Glutamatergic neuron (in vitro differentiated cells): ENCODE data around the gene TNPO3. TPM values are rescaled to one million over a fixed set of nuclear protein-coding genes. Genes with fewer than 3 reads are reported as not detected.
"Not testable (repeated sequence)": the region's sequence is repeated elsewhere in the genome, so short reads cannot be mapped to it uniquely, and the experiment has no call there.

Experiments
- DNase-seq: peaks from one replicate; pipeline ENCODE4 v3.0.0; 2022
- H3K27ac Mint-ChIP-seq: one replicate; pipeline ENCODE4 v1.8.0; 2020; ENCODE audit warnings: mild to moderate bottlenecking, mixed read lengths, inconsistent platforms; ENCODE audit not compliant: unreplicated experiment
- H3K27me3 Mint-ChIP-seq: one replicate; pipeline ENCODE4 v1.8.0; 2020; ENCODE audit warnings: mild to moderate bottlenecking, moderate library complexity, mixed read lengths, inconsistent platforms; ENCODE audit not compliant: unreplicated experiment
- H3K36me3 Mint-ChIP-seq: one replicate; pipeline ENCODE4 v1.8.0; 2020; ENCODE audit warnings: mild to moderate bottlenecking, mixed read lengths, inconsistent platforms; ENCODE audit not compliant: unreplicated experiment
- H3K4me1 Mint-ChIP-seq: one replicate; pipeline ENCODE4 v1.8.0; 2020; ENCODE audit warnings: mild to moderate bottlenecking, low read depth, mixed read lengths, inconsistent platforms; ENCODE audit not compliant: unreplicated experiment
- H3K4me3 Mint-ChIP-seq: one replicate; pipeline ENCODE4 v1.8.0; 2020; ENCODE audit warnings: mild to moderate bottlenecking, mixed read lengths, inconsistent platforms; ENCODE audit not compliant: unreplicated experiment
- H3K9me3 Mint-ChIP-seq: one replicate; pipeline ENCODE4 v1.8.0; 2020; ENCODE audit warnings: mild to moderate bottlenecking, moderate library complexity, mixed read lengths, inconsistent platforms; ENCODE audit not compliant: unreplicated experiment
- total RNA-seq: library from RNA; stranded (reverse); fragmentation: NEBNext Ultra II Directional; extraction: Animal tissue kit (Norgen Biotek cat#: 25700); gene quantifications from one replicate; pipeline ENCODE4 v1.2.1, GENCODE V29; 2021; ENCODE audit not compliant: unreplicated experiment
- TF ChIP-seq, protein P1 (sequence below): fragments of 200-600 bp; sonication (generic); IDR thresholded peaks from one replicate; pipeline ENCODE4 v1.5.0; 2021; ENCODE audit not compliant: partially characterized antibody, unreplicated experiment

The TNPO3 gene
- total RNA-seq, 1 donor from 2014 or later: 53.8 TPM

DNA sequence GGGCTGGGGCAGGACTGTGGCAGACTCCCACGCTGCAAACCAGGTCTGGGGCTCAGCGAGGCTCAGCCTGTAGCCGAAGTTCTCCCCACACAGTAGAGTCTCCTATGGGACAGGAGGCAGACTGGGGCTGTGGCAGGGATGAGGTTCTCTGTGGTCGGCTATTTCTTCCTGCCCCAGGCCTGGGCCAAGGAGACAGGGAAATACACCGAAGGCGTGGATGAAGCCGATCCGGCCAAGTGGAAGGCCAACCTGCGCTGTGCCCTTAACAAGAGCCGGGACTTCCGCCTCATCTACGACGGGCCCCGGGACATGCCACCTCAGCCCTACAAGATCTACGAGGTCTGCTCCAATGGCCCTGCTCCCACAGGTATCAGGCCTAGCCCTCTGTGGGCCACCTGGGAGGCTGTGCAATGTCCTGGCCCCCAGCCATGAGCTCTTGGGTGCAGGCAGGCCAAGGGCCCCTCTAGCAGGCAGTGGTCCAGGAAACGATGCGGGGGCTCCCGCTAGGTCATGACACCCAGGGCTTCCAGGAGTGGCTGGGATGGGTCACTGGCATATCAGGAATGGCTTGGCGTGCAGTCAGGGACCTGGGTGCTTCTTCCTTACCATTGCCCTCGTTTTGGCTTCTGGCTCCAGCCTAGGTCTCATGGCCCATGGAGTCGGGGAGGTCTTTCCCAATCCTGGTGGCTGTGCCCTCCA is 109.1 kb downstream of the TNPO3 start:
- H3K4me1 Mint-ChIP-seq: peaks cover 6% of the 10 kb centered on the region
- peaks cover 7% of the 10 kb centered on the region for H3K9me3 Mint-ChIP-seq
- TF ChIP-seq, protein P1, sequence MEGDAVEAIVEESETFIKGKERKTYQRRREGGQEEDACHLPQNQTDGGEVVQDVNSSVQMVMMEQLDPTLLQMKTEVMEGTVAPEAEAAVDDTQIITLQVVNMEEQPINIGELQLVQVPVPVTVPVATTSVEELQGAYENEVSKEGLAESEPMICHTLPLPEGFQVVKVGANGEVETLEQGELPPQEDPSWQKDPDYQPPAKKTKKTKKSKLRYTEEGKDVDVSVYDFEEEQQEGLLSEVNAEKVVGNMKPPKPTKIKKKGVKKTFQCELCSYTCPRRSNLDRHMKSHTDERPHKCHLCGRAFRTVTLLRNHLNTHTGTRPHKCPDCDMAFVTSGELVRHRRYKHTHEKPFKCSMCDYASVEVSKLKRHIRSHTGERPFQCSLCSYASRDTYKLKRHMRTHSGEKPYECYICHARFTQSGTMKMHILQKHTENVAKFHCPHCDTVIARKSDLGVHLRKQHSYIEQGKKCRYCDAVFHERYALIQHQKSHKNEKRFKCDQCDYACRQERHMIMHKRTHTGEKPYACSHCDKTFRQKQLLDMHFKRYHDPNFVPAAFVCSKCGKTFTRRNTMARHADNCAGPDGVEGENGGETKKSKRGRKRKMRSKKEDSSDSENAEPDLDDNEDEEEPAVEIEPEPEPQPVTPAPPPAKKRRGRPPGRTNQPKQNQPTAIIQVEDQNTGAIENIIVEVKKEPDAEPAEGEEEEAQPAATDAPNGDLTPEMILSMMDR: no peak
- no peak overlapping the region for H3K27ac Mint-ChIP-seq
- H3K36me3 Mint-ChIP-seq: no peaks in the 10 kb centered on the region
- H3K4me3 Mint-ChIP-seq: no peak overlapping the region
- DNase-seq: no peak
- peaks cover 5% of the 10 kb centered on the region for H3K27me3 Mint-ChIP-seq

DNA sequence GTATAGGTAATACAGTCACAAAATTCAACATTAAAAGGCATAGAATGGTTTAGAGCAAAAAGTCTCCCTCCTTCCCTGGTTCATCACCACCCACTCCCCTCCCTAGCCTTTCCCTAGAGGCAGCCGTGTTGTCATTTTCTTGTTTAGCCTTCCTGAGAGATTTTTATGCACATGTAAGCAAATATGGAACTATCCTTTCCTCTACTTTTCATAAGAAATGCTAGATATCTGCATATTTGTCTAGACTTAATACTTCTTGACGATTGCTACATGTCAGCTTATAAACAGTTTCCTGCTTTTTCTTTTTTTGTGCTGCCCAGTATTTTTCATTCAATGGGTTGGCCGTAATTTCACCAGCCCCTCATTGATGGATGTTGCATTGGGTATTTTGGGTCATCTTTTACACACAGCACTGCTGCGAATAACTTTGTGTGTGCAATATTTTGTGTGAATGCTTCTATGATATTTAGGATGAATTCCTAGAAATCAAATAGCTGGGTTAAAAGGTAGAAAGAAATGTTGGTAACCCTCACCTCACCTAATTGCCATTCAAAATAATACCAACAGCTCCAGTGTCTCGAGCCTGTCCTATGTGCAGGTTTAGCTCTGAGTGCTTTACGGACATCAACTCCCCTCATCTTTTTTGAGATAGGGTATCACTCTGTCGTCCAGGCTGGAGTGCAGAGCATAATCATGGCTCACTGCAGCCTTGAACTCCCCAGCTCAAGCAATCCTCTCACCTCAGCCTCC is 110.2 kb downstream of the TNPO3 start:
- H3K4me3 Mint-ChIP-seq: no peak overlapping the region
- peaks cover 8% of the 10 kb centered on the region for H3K27me3 Mint-ChIP-seq
- peaks cover 3% of the 10 kb centered on the region for H3K9me3 Mint-ChIP-seq
- TF ChIP-seq, protein P1: no peak
- DNase-seq: no peak
- peaks cover 6% of the 10 kb centered on the region for H3K4me1 Mint-ChIP-seq
- no peaks in the 10 kb centered on the region for H3K36me3 Mint-ChIP-seq
- no peak overlapping the region for H3K27ac Mint-ChIP-seq

GRCh38 chr7:128943251-128943650 is 111.7 kb downstream of the TNPO3 start:
- not testable (repeated sequence) for H3K27ac Mint-ChIP-seq, H3K9me3 Mint-ChIP-seq, H3K4me1 Mint-ChIP-seq, H3K4me3 Mint-ChIP-seq, DNase-seq, H3K27me3 Mint-ChIP-seq, H3K36me3 Mint-ChIP-seq

- Mint-ChIP-seq H3K27ac (no peak overlapping the region), H3K27me3 (peaks cover 12% of the 10 kb centered on the region), H3K9me3 (peaks cover 5% of the 10 kb centered on the region), H3K4me3 (no peak overlapping the region), H3K4me1 (peaks cover 11% of the 10 kb centered on the region), H3K36me3 (peaks cover 3% of the 10 kb centered on the region)
- TF ChIP-seq, protein P1: no peak
- no peak for DNase-seq
Measured at GRCh38 chr7:128941946-128942526, 112.9 kb downstream of the TNPO3 start.

- H3K27me3 Mint-ChIP-seq: peaks cover 16% of the 10 kb centered on the region
- TF ChIP-seq, protein P1: no peak
- H3K4me1 Mint-ChIP-seq: peaks cover 12% of the 10 kb centered on the region
- no peak overlapping the region for H3K27ac Mint-ChIP-seq
- peaks cover 5% of the 10 kb centered on the region for H3K36me3 Mint-ChIP-seq
- no peak for DNase-seq
- no peak overlapping the region for H3K4me3 Mint-ChIP-seq
- peaks cover 6% of the 10 kb centered on the region for H3K9me3 Mint-ChIP-seq
Measured at GRCh38 chr7:128941323-128941890, 113.5 kb downstream of the TNPO3 start.
